B cell (primary cell): ENCODE results near the gene NCAM1. TPM values are rescaled to one million over a fixed set of nuclear protein-coding genes. Genes with fewer than 3 reads are reported as not detected.

ENCODE experiments used
- ATAC-seq: fragments of 200-7000 bp; cut with Tn5 transposase; one replicate; pipeline ENCODE4 v1.10.0; 2021; ENCODE audit warnings: low read depth, mild to moderate bottlenecking, moderate number of reproducible peaks, moderate library complexity
- CTCF ChIA-PET: fragments of 350-600 bp; sonication (Branson Sonifier 250); formaldehyde crosslinking; loops from one replicate; lab custom pipeline; 2021; ENCODE audit warnings: antibody characterized with exemption, inconsistent platforms; lab: Charles Lee
- POLR2A ChIA-PET: fragments of 350-600 bp; sonication (Branson Sonifier 250); formaldehyde crosslinking; loops from one replicate; lab custom pipeline; 2021; ENCODE audit warnings: antibody characterized with exemption; lab: Charles Lee
- DNase-seq: peaks from one replicate; pipeline ENCODE4 v3.0.0; 2013
- H2AFZ ChIP-seq: 2 replicates; pipeline ENCODE4 v1.6.1; 2012; ENCODE audit warnings: mild to moderate bottlenecking, low read depth, low read length; ENCODE audit not compliant: insufficient read depth, poor library complexity, severe bottlenecking
- H3K27ac ChIP-seq, 2 donors: 1 replicate in 1 of 2; 2 replicates in 1 of 2; pipeline ENCODE4 v1.5.1; 2012 to 2013; ENCODE audit warnings: low read length in 2 of 2, mild to moderate bottlenecking in 2 of 2, moderate library complexity in 1 of 2
- H3K27me3 ChIP-seq, 4 experiments: fragments of 200-600 bp in 1 of 4; sonication (generic) in 1 of 4; replicated peaks in 1 of 4; 1 replicate in 2 of 4; 2 replicates in 2 of 4; pipeline versions ENCODE4 v1.6.1 to v1.7.0; 2013 to 2016; ENCODE audit warnings: low read length in 3 of 4, mild to moderate bottlenecking in 2 of 4, mixed read lengths in 1 of 4, moderate library complexity in 1 of 4; ENCODE audit not compliant: insufficient read depth in 4 of 4, control insufficient read depth in 3 of 4; ENCODE audit errors: control extremely low read depth in 1 of 4
- H3K36me3 ChIP-seq, 2 experiments: replicated peaks in 1 of 2; 1 replicate in 1 of 2; 2 replicates in 1 of 2; pipeline versions ENCODE4 v1.6.1 to v1.7.1; 2013; ENCODE audit warnings: low read length in 1 of 2; ENCODE audit not compliant: insufficient read depth in 2 of 2, control insufficient read depth in 1 of 2; ENCODE audit errors: control extremely low read depth in 1 of 2, extremely low read depth in 1 of 2
- H3K4me1 ChIP-seq, 2 donors: fragments of 200-600 bp in 1 of 2; sonication (generic) in 1 of 2; 1 replicate in 1 of 2; 2 replicates in 1 of 2; pipeline versions ENCODE4 v1.5.1 to v1.6.1; 2013 to 2017; ENCODE audit warnings: low read length in 2 of 2; ENCODE audit not compliant: control insufficient read depth in 2 of 2, insufficient read depth in 2 of 2
- H3K4me2 ChIP-seq: replicated peaks from 2 replicates; pipeline ENCODE3; 2012; ENCODE audit warnings: mild to moderate bottlenecking, low read depth, low read length; ENCODE audit not compliant: poor library complexity, severe bottlenecking
- H3K4me3 ChIP-seq, 5 experiments: fragments of 200-600 bp in 1 of 5; sonication (generic) in 1 of 5; 1 replicate in 3 of 5; 2 replicates in 2 of 5; pipeline versions ENCODE4 v1.5.1 to v1.7.0; 2011 to 2016; ENCODE audit warnings: low read length in 4 of 5, mild to moderate bottlenecking in 4 of 5, low read depth in 2 of 5, control low read depth in 1 of 5, moderate library complexity in 1 of 5; ENCODE audit not compliant: insufficient read depth in 1 of 5; ENCODE audit errors: control extremely low read depth in 1 of 5, extremely low read depth in 1 of 5
- H3K79me2 ChIP-seq: fragments of 200-600 bp; sonication (generic); one replicate; pipeline ENCODE4 v1.6.0; 2016; ENCODE audit warnings: low read length; ENCODE audit not compliant: control insufficient read depth, insufficient read depth
- H3K9ac ChIP-seq: fragments of 200-600 bp; sonication (generic); 2 replicates; pipeline ENCODE4 v1.6.1; 2017; ENCODE audit warnings: mild to moderate bottlenecking, low read length, moderate library complexity
- H3K9me3 ChIP-seq, 3 donors: one replicate each; pipeline versions ENCODE4 v1.6.1 to v1.7.1; 2013; ENCODE audit warnings: low read length in 2 of 3; ENCODE audit not compliant: control insufficient read depth in 2 of 3, insufficient read depth in 1 of 3; ENCODE audit errors: control extremely low read depth in 1 of 3
- H4K20me1 ChIP-seq: 2 replicates; pipeline ENCODE4 v1.6.0; 2012; ENCODE audit warnings: mild to moderate bottlenecking, low read length; ENCODE audit not compliant: insufficient read depth, control insufficient read depth, poor library complexity, severe bottlenecking
- H3K27ac Mint-ChIP-seq: one replicate; pipeline ENCODE4 v1.8.0; 2021; ENCODE audit warnings: mixed read lengths
- H3K27me3 Mint-ChIP-seq: one replicate; pipeline ENCODE4 v1.8.0; 2021; ENCODE audit warnings: mixed read lengths
- H3K4me1 Mint-ChIP-seq: one replicate; pipeline ENCODE4 v1.8.0; 2021; ENCODE audit warnings: mixed read lengths
- H3K4me3 Mint-ChIP-seq: one replicate; pipeline ENCODE4 v1.8.0; 2021; ENCODE audit warnings: mixed read lengths
- H3K9me3 Mint-ChIP-seq: one replicate; pipeline ENCODE4 v1.8.0; 2022; ENCODE audit warnings: mixed read lengths; ENCODE audit not compliant: insufficient read depth
- CTCF ChIP-seq: fragments of 200-600 bp; IDR thresholded peaks from one replicate; pipeline ENCODE4 v1.8.0; 2022; ENCODE audit warnings: antibody characterized with exemption, mild to moderate bottlenecking
- EZH2 ChIP-seq: IDR thresholded peaks from 2 replicates; pipeline ENCODE4 v1.6.1; 2012; ENCODE audit warnings: borderline replicate concordance, low read depth, mild to moderate bottlenecking, moderate library complexity, low read length; ENCODE audit not compliant: insufficient read depth, poor library complexity, severe bottlenecking
- WGBS: methylation state at CpG from one replicate; pipeline ENCODE4 v1.1.5; 2013; ENCODE audit warnings: missing lambda C conversion rate; ENCODE audit not compliant: insufficient coverage; 5-methylcytosine and 5-hydroxymethylcytosine counted together
- intact Hi-C: fragments of 100-400 bp; cut with micrococcal nuclease; formaldehyde crosslinking; loops from one replicate; pipeline ENCODE4 v1.10.0; 2022
- polyA plus RNA-seq: library from polyadenylated mRNA; depleted of rRNA; stranded (reverse); fragments of >200 nt; gene quantifications from 2 replicates; pipeline ENCODE4 v1.2.3, GENCODE V29; 2012
- total RNA-seq, 2 donors: library from RNA; stranded (reverse); fragments of 120-200 nt in 1 of 2; gene quantifications; 1 replicate in 1 of 2; 2 replicates in 1 of 2; pipeline versions ENCODE4 v1.2.3 to v1.2.4, GENCODE V29; 2013 to 2022

Gene NCAM1
- total and polyA plus RNA-seq, 2 donors (not counting 1 experiment from before 2014, with no cell fraction given), result 0.37 TPM; not detected in 1

- Histone ChIP-seq H4K20me1 (no peaks in the 10 kb centered on the region), H3K9ac (no peak overlapping the region)
Measured at GRCh38 chr11:113161711-113162591, 200.7 kb downstream of the NCAM1 start.

More at GRCh38 chr11:113161711-113162591, 200.7 kb downstream of the NCAM1 start:
- Histone ChIP-seq H3K4me2 (no peak overlapping the region), H3K9me3 (no peaks in the 10 kb centered on the region), H3K79me2 (no peaks in the 10 kb centered on the region), H3K36me3 (no peaks in the 10 kb centered on the region), H3K27ac (no peak overlapping the region), H2AFZ (no peak overlapping the region), H3K4me1 (no peaks in the 10 kb centered on the region), H3K4me3 (no peak overlapping the region), H3K27me3 (no peaks in the 10 kb centered on the region)
- no peak overlapping the region for H3K27ac Mint-ChIP-seq
- no peak for DNase-seq
- no peak for TF ChIP-seq CTCF
- TF ChIP-seq EZH2, result no peak
- WGBS, result no CpG with 5 or more reads among the region's 5 CpGs
- ChIA-PET POLR2A (no interaction called here), CTCF (no interaction called here)
- no peak for ATAC-seq
- peaks cover 5% of the 10 kb centered on the region for H3K27me3 Mint-ChIP-seq
- no peaks in the 10 kb centered on the region for H3K9me3 Mint-ChIP-seq
- no peaks in the 10 kb centered on the region for H3K4me1 Mint-ChIP-seq
- intact Hi-C loops, result no loop called here
- no peak overlapping the region for H3K4me3 Mint-ChIP-seq
